Stimulated activated CD8-positive, alpha-beta memory T cell treated with anti-CD3 and anti-CD28 coated beads, Interleukin-2, amount 100 ng/mL, for 48 hours (primary cell): ENCODE data around the gene SLC52A3.
A peak's percentile ranks its signal among the peaks of the same experiment; 100 is the strongest.
"Not testable (repeated sequence)": the region's sequence is repeated elsewhere in the genome, so short reads cannot be mapped to it uniquely, and the experiment has no call there.

ENCODE experiments used
- DNase-seq, 2 donors: peaks; one replicate each; pipeline ENCODE4 v3.0.0-alpha.2; 2020; ENCODE audit warnings: low read depth in 2 of 2

The SLC52A3 gene

DNA sequence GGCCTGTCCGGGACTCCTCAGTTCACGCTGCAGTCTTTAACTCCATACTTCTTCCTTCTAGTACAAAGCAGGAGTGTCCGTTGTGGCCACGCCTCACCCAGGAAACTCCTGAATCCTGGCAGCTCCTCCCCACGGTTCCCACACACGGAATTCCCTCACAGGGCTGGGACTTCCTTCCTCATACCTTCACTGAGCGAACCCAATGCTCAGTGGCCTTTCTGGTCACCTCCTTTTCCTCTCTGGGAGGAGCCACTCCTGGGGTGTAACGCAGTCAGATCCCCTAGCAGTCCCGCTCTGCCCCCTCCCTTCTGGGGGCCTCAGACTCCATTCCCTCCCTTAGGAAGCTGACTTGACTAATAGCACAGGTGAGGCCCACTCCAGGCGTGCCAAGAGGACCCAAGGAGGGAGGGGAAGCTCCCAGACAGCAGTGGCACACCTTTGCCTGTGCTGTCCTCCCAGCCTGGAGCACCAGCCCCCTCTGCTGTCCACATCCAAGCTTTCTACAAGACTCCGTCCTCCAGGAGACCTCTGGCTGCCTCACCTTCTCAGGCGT lies at the start of gene SLC52A3:
Gene SLC52A3, minus strand, starts transcription at position 75 of the 553 bp plus-strand sequence. CDS start 2,726 bp downstream, outside the sequence.
- no peak for DNase-seq

DNA sequence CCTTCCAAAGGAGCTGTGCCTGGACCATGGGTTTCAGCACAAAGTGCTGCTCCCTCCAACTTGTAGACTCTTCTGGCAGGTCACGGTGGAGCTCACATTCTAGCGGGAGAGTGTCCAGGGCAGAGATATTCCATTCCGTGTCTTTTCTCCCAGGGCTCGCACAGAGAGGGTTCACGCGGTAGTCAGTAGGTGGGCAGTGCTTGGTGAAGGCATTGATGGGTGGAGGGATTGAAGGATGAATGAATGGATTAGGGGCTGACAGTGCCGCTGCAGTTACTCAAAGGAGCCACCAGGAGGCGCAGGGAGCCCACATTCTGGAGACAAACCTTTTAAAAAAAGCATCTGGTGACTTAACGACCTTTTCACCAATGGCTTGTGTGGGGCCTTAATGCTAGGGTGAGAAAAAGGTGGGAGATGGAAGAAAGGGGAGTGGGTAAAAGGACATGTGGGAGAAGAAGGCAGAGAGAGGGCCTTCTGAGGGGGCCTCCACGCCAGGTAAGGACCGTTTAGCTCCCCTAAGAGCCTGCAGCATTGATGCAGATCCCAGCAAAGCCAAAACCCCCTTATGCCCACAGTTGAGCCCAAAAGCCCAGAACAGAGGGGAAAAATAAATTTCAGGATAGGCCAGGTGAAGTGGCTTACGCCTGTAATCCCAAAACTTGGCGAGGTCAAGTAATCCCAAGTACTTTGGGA lies 47.8 kb upstream of the SLC52A3 start:
- DNase-seq: peak; percentile 35 to 36

DNA sequence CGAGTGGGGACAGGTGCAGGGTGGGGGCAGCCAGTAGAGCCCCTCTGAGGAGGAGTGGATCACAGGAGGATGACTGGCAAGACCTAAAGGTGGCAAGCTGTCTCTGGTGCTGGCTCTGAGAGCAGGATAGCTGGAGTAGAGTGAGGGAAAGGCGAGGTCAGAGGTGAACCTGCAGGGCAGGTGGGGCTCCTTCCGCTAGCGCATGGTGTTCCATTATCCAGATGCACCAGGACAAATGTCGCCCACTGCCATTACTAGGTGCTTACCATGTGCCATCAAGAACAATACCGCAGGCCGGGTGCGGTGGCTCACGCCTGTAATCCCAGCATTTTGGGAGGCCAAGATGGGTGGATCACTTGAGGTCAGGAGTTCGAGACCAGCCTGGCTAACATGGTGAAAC lies 46.9 kb upstream of the SLC52A3 start:
- no peak for DNase-seq

DNA sequence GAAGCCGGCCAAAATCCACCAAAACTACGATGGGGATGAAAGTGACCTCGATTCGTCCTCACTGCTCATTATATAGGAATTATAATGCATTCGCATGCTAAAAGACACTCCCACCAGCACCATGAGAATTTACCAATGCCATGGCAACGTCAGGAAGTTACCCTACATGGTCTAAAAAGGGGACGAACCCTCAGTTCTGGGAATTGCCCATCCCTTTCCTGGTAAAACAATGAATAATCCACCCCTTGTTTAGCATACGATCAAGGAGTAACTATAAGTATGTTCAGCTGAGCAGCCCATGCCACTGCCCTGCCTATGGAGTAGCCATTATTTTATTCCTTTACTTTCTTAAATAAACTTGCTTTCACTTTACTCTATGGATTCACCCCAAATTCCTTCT lies 45.1 kb upstream of the SLC52A3 start:
- no peak for DNase-seq

DNA sequence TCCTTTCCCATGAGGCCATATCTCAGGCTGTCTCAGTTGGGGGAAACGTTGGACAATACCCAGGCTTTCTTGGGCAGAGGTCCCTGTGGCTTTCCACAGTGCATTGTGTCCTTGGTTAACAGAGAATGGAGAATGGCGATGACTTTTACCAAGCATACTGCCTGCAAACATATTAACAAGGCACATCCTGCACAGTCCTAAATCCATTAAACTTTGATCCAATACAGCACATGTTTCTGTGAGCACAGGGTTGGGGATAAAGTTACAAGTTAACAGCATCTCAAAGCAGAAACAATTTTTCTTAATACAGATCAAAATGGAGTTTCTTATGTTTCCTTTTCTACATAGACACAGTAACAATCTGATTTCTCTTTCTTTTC lies 44.1 kb upstream of the SLC52A3 start:
- DNase-seq: not testable (repeated sequence)

DNA sequence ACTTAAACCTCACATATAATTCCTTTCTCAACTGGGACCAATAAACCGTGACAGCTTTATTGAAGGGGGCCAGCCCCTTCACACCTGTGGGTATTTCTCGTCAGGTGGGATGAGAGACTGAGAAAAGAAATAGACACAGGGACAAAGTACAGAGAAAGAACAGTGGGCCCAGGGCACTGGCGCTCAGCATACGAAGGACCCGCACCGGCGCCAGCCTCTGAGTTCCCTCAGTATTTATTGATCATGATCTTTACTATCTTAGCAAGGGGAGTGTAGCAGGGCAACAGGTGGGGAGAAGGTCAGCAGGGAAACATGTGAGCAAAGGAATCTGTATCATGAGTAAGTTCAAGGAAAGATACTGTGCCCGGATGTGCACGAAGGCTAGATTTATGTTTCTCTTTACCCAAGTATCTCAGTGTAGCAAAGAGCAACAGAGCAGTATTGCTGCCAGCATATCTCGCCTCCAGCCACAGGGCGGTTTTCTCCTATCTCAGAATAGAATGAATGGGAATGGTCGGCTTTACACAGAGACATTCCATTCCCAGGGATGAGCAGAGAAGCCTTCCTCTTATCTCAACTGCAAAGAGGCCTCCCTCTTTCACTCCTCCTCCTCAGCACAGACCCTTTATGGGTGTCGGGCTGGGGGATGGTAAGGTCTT lies 43.6 kb upstream of the SLC52A3 start:
- DNase-seq: not testable (repeated sequence)

DNA sequence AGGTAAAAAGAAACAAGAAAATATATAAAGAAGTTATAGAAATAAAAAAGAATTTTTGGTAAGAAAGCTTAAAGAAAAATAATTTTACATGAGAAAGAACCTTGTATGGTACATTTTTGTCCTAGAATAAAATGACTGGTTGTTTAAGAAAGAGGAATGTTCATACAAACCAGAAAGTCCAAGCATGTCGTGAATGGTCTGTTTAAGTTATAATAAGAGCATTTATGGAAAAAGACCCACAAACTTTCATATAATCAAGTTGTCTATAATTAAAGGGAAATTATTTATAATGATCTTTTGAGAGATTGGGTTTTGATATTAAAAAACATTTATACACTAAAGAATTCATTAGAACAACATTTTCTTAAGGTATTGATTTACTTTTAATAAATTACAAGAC lies 37.4 kb upstream of the SLC52A3 start:
- no peak for DNase-seq

DNA sequence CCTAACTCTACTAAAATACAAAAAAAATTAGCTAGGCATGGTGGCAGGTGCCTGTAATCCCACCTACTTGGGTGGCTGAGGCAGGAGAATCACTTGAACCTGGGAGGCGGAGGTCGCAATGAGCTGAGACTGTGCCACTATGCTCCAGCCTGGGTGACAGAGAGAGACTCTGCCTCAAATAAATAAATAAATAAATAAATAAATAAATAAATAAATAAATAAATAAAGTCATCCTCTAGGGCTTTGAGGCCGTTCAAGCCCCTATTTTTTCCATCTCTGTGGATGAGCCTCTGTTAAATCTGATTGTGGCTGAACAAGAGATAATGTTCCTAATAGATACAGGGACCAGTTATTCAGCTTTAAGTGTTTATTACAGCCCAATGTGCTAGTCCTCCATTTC lies 33.4 kb upstream of the SLC52A3 start:
- DNase-seq: no peak

DNA sequence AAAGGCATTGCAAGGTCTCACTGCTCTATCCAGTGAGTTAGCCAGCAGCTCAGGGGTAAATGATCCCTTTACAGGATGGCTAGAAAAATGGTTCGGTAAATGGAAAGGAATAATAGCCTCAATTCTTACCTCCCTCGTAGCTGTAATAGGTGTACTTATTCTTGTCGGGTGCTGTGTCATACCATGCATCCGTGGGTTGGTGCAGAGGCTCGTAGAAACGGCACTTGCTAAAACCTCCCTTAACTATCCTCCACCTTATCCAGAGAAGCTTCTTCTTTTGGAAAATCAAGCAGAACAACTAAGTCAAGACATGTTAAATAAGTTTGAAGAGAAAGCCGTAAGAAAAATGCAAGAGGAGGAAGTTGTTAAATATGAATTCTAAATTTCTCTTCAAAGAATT lies 31.7 kb upstream of the SLC52A3 start:
- DNase-seq: not testable (repeated sequence)

DNA sequence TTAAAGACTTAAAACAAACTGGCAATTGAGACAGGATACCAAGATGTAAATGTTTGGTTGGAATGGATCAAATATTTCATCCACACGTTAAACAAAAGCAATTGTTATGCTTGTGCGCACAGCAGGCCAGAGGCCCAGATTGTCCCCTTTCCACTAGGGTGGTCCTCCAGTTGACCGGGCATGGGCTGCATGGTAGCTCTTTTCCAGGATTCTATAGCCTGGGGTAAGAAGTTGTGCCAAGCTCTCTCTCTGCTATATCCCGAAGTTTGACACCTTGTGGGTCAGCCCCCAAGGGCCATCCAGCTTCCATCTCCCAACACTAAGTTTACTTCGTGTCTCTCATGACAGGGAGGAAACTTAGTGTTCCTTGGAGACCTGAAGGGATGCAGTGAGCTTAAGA lies 30.4 kb upstream of the SLC52A3 start:
- not testable (repeated sequence) for DNase-seq

DNA sequence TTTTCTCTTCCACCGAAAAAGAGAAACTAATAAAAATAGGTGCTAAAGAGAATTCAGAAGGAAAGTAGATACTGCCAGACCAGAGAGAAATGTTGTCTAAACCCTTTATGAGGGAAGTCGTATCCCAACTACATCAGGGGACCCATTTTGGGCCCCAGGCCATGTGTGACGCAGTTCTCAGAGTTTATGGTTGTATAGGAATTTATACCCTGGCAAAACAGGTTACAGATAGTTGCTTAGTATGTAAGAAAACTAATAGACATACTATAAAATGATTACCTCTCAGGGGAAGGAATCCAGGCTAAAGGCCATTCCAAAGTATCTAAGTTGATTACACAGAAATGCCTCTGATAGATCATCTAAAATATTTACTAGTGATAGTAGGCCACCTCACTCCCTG lies 28.6 kb upstream of the SLC52A3 start:
- DNase-seq: no peak

DNA sequence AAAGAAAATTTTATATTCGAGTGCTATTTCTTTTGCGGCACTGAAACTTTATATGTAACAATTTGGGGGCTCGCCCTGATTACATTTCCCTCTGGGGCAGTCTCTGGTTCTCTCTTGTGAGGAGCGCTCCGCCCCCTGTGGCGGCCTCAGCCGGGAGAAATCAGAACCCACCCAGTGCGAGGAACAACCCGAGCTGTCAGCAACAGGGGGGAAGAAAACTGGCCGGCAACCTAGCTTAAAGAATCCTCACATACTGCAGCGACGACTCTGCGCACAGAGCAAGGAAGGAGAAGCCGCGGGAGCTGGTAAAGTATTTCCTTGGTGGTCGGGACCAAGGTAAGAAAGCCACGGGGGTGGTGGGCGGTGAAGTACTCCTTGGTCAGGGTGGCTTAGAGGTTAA lies 23.9 kb upstream of the SLC52A3 start:
- no peak for DNase-seq

DNA sequence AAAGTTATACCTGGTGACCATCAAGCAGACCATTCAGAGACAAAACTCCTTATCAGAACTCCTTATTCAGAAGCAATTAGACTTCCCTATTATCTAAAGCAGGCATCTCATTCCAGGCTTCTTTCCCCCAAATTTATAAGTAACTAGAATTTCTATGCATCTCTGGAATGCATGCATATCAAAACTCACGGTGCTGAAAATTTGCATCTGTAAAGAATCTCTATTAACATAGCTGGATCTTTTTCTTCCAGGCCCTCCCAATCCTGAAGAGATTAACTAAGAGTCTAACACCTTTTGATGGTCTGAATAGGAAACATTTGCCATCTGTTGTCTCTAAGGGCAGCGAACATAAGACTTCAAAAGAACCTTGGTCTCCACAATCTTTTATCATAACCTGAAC lies 22.8 kb upstream of the SLC52A3 start:
- DNase-seq: no peak

DNA sequence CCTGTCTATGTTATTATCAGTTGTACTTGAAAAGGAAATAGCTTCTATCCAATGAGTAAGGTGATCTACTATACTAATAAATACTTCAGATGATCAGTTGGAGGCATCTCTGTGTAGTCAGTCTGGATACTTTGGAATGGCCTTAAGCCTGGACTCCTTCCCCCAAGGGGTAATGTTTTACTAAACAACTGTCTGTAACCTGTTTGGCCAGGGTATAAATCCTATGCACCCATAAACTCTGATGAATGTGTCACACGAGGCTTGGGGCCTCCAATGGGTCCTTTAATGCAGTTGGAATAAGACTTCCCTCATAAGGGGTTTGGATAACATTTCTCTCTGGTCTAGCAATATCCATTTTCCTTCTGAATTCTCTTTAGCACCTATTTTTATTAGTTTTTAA lies 19.5 kb upstream of the SLC52A3 start:
- DNase-seq: no peak

DNA sequence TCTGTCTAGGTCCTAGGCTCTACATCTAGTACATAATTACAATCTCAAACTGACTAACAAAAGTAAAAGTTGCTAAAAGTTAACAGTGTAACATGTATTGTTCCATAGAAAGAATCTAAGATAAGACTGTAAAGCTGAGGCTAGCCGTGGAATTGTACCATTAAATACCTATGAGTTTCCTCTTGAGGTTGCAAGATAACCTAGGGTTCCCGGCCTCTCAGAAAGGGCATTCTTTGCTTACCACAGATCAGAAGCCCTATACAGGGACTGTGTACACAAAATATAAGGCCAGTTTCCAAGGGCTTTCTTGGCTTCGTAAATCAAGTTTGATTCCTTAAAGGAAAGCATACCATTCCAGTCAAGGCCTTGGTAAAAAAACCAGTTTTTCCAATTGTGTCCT lies 11.5 kb upstream of the SLC52A3 start:
- DNase-seq: no peak

DNA sequence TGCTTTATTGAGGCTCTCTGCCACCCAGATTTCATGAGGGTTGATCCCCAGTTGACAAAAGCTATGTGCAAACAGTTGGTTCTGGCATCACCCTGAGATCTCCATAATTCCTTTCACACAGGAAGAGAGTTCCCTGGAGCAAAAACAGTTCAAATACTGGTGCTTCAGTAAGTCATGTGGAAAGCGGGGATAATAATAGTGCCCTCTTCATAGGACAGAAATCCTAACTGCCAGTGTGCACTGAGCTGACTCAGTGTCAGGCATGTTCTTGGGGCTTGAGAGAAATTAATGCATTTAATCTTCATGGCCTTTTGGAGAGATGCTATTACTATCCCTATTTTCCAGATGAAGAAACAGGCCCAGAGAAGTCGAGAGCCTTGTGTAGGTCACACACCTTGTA lies 7.9 kb upstream of the SLC52A3 start:
- DNase-seq: no peak

DNA sequence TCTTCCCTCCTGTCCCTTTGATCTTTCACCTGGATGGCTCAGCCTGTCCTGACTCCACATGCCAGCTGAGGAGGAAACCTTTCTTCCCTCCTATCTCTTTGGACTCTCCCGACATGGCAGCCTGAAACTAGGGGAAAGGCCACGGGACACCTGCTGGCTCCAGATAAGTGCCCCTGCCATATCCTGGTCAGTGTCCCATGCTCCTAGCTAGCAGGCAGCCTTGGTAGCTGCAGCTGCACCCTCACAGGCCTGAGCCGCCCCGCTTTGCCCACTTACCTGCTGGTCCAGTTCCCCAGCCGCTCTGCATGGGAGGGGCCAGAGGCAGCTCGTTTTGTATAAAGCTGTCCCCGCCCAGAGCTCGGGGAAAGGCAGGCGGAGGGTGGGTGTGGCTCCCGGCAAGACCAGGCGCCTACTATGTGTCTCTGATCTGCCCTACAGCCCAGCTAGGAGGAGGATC lies 7.4 kb upstream of the SLC52A3 start:
- DNase-seq: no peak

DNA sequence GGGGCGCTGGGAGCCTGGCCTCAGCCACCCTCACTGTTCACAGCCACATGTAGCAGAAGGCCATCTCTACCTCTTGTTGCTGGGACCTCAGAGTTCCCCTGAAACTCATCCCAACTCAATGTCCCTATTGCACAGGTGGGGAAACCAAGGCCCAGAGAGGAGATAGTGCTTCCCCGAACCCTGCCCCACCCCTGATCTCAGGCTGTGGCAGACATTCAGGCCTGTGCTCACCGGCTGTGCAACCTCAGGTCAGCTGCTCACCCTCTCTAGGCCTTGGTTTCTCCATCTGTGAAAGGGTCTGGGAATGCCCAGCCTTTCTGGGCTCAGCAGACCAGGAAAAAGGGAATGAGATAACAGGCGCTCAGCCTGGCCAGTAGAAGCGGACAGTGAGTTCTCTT lies 6.4 kb upstream of the SLC52A3 start:
- no peak for DNase-seq

DNA sequence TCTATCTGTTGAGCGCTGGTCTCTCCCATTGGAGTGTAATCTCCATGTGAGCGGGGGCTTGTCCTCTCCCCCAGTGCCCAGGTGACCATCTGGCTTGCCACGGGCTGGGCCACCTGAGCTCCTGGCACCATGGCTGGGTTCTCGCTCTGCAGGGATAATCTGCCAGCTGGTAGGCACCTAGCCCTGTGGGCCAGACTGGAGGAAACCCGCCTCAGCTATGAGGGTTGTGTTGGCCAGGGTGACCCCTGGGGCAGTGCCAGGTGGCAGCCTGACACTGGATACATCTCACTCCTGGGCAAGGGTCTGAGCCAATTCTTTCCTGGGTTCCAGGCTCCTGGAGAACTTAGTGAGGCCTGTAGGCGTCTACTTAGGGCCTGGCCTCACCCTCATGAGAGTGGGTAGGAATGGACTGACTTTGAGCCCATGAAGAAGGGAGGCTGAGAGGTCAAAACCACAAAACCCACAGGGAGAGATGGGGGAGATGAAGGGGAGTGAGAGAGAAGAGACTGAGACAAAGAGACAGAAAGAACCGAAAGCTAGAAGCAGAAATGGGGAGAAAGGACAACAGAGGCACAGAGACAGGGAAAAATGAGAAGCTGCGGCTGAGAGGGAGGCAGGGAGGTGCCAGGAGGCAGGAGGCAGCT lies 5.8 kb upstream of the SLC52A3 start:
- DNase-seq: no peak

DNA sequence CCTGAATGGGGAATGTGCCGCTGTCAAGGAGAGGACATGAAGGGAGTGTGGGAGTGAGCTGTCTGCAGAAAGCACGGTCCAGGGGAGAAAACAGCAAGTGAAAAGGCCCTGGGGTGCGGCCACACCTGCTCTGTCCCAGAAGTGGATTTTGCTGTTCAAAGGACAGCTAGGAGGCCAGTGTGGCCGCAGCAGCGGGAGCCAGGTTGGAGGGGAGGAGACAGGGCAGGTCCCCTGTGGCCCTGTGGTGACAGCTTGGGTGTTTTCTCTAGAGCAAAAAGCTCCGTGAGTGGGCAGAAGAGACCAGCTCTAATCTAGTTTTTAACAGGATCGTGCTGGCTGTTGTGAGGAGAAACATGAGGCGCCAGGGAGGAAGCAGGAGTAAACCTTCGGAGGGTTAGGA lies 4.5 kb upstream of the SLC52A3 start:
- no peak for DNase-seq

DNA sequence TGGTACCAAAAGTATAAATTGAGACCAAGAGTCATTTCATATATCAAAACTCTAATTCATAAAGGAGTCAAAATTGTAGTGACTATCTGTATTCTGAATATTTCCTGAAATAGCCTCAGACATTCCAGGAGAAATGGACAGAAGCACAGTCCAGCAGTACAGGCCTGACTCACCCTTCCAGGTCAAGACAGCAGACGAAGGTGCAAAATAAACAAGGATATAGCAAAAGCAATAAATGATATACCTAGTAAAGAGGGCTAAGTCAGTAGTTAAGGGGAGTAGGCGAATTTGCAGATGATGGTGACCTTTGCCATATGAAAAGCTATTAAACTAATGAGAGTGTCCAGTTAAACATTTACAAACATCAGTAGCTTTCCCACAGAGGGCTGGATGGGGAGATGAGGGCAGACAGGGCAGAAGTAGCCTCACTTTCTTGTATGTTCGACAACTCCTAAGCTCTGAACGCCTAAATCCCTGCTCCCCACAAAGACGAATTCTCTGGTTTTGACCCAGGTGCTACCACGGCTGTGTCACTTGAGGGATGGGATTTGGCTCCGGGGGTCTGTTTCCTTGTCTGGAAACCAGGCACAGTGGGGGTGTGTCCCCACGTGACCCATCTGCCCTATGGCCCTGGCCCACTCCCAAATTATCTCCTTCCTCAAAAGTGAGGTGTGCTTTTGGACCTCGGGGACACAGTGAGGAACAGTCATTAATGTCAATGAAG lies 3.6 kb upstream of the SLC52A3 start:
- no peak for DNase-seq

DNA sequence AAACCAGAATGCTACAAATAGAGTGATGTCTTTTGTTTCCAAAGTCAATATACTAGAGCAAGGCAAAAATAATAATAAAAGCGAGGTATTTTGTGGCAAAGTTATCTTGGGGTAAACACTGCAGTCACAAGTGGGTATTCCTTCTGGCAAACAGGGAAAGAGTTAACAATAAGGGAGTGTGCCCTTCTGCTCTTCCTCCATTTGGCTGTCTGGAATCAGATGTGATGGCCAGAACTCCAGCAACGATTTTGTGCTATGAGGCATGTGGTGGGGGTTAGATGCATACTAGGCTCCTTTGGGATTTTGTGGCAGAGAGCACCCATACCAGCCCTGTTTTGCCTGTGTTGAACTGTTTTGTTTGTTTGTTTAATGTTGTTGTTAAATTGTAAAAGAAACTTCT lies 2.4 kb upstream of the SLC52A3 start:
- no peak for DNase-seq
